ENCODE results near the gene NKG7. TPM values are rescaled to one million over a fixed set of nuclear protein-coding genes. Genes with fewer than 3 reads are reported as not detected.

NKG7 gene
- total RNA-seq, 4 donors from 2014 or later, result 1.5 to 4.1 (median 2.4) TPM; not detected in 1

- no peak for DNase-seq (ENCODE audit: extremely low spot score)
- intact Hi-C loops (cut with DNase I), result no loop called here
- TF ChIP-seq EP300 (IDR thresholded peaks at IDR 0.05) (no peak), CTCF (IDR thresholded peaks at IDR 0.05) (no peak), POLR2A (IDR thresholded peaks at IDR 0.05; ENCODE audit: low read depth) (no peak), POLR2AphosphoS5 (IDR thresholded peaks at IDR 0.05) (no peak)
- H3K36me3 ChIP-seq, result no peaks in the 10 kb centered on the region
- no peak within 1 kb of the TSS for H3K4me3 ChIP-seq
- 90% methylated on average over 15 of the region's 15 CpGs for WGBS
- no peak within 1 kb of the TSS for H3K27ac ChIP-seq (replicated peaks in 1 of 4)
- H3K27me3 ChIP-seq, result no peaks in the 10 kb centered on the region
- no peaks in the 10 kb centered on the region for H3K4me1 ChIP-seq
- no peaks in the 10 kb centered on the region for H3K9me3 ChIP-seq
These were observed 15.5 kb upstream of the NKG7 start, which contains the start of gene LIM2 for GRCh38 chr19:51387924-51388389. TSS of gene LIM2 (minus strand) at chr19:51387974. CDS start at chr19:51387443, 531 bp downstream.

GRCh38 chr19:51386882-51387520, 14.5 kb upstream of the NKG7 start:
- Histone ChIP-seq H3K4me1 (no peaks in the 10 kb centered on the region), H3K9me3 (no peaks in the 10 kb centered on the region), H3K27ac (replicated peaks in 1 of 4) (no peak overlapping the region), H3K27me3 (no peaks in the 10 kb centered on the region), H3K36me3 (no peaks in the 10 kb centered on the region), H3K4me3 (no peak overlapping the region)
- TF ChIP-seq POLR2AphosphoS5 (IDR thresholded peaks at IDR 0.05), result no peak
- no peak for TF ChIP-seq CTCF (IDR thresholded peaks at IDR 0.05)
- no peak for TF ChIP-seq POLR2A (IDR thresholded peaks at IDR 0.05; ENCODE audit: low read depth)
- no peak for TF ChIP-seq EP300 (IDR thresholded peaks at IDR 0.05)
- DNase-seq (ENCODE audit: extremely low spot score), result no peak
- whole genome bisulfite sequencing, result 84% methylated on average over 11 of the region's 14 CpGs
- intact Hi-C loops (cut with DNase I), result no loop called here

- H3K4me3 ChIP-seq, result no peak overlapping the region
- no peak for TF ChIP-seq POLR2AphosphoS5 (IDR thresholded peaks at IDR 0.05)
- TF ChIP-seq EP300 (IDR thresholded peaks at IDR 0.05), result no peak
- no peak for TF ChIP-seq CTCF (IDR thresholded peaks at IDR 0.05)
- no peak for TF ChIP-seq POLR2A (IDR thresholded peaks at IDR 0.05; ENCODE audit: low read depth)
- intact Hi-C loops (cut with DNase I), result no loop called here
- H3K27me3 ChIP-seq, result no peaks in the 10 kb centered on the region
- DNase-seq (ENCODE audit: extremely low spot score), result no peak
- no peaks in the 10 kb centered on the region for H3K4me1 ChIP-seq
- H3K9me3 ChIP-seq, result peaks cover 0 to 2% (median 0%) of the 10 kb centered on the region in 4 donors
- no peaks in the 10 kb centered on the region for H3K36me3 ChIP-seq
- no peak overlapping the region for H3K27ac ChIP-seq (replicated peaks in 1 of 4)
- 95% methylated on average over 4 of the region's 4 CpGs for WGBS
These were observed 9.6 kb upstream of the NKG7 start for GRCh38 chr19:51382004-51382403.

GRCh38 chr19:51380379-51380778, 7.9 kb upstream of the NKG7 start:
- Histone ChIP-seq H3K27me3 (no peaks in the 10 kb centered on the region), H3K36me3 (no peaks in the 10 kb centered on the region), H3K4me1 (no peaks in the 10 kb centered on the region), H3K4me3 (no peak overlapping the region), H3K9me3 (peaks cover 0 to 2% (median 0%) of the 10 kb centered on the region in 4 donors), H3K27ac (replicated peaks in 1 of 4) (no peak overlapping the region)
- no peak for TF ChIP-seq POLR2A (IDR thresholded peaks at IDR 0.05; ENCODE audit: low read depth)
- no peak for TF ChIP-seq POLR2AphosphoS5 (IDR thresholded peaks at IDR 0.05)
- TF ChIP-seq CTCF (IDR thresholded peaks at IDR 0.05), result no peak
- no peak for TF ChIP-seq EP300 (IDR thresholded peaks at IDR 0.05)
- intact Hi-C loops (cut with DNase I), result no loop called here
- WGBS, result 88% methylated on average over 9 of the region's 9 CpGs
- DNase-seq (ENCODE audit: extremely low spot score), result no peak
